GM21576 (cell line): ENCODE measurements around the gene SERGEF.

Experiments used
- ATAC-seq: cut with Tn5 transposase; IDR thresholded peaks from one replicate; pipeline ENCODE4 v1.9.1; 2021; ENCODE audit warnings: mild to moderate bottlenecking, moderate library complexity; ENCODE audit not compliant: unreplicated experiment

The SERGEF gene

DNA sequence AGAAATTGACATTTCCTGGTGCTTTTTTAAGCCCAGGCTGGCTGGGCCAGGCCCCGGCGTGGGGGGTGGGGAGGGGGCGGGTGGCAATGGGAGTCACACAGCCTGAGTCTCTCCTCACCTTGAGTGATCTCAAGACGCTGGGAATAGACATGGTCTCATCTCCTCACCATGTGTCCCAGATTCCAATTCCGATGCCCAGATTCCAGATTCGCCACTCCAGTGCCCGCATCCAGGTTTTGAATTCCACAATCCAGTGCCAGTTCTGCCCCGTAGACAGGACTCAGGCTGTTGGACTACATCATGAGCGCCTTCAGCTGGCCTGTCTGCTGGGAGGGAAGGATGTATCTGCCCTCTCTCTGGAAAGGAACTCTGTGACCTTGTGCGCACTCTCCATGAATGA is 259.2 kb downstream of the SERGEF start:
- no peak for ATAC-seq

- no peak for ATAC-seq
Measured at GRCh38 chr11:17753153-17753552, 259.7 kb downstream of the SERGEF start.

GRCh38 chr11:17752144-17752543 is 260.7 kb downstream of the SERGEF start:
- ATAC-seq = no peak

- ATAC-seq = no peak
Measured at GRCh38 chr11:17751558-17751957, 261.3 kb downstream of the SERGEF start.

DNA sequence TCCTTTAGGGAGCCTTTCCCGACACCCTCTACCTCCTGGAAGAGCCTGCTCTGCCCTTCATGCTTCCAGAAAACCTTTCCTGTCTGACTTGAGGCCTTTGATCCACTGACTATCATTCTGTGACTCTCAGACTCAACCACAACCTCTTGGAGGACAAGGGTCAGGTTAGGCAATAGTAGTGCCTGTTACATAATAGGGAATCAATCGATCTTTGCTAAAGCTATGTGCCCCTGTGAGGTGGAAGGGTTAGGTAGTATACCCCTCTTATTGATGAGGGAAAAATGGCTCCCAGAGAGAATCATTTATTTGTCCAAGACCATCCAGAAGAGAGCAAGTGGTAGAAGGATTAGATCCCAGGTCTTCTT is 262.1 kb downstream of the SERGEF start:
- ATAC-seq = no peak

- no peak for ATAC-seq
Measured at GRCh38 chr11:17750013-17750800, 262.6 kb downstream of the SERGEF start.

GRCh38 chr11:17748761-17749721 is 263.8 kb downstream of the SERGEF start:
- no peak for ATAC-seq

GRCh38 chr11:17748044-17748443 is 264.8 kb downstream of the SERGEF start:
- ATAC-seq = no peak

DNA sequence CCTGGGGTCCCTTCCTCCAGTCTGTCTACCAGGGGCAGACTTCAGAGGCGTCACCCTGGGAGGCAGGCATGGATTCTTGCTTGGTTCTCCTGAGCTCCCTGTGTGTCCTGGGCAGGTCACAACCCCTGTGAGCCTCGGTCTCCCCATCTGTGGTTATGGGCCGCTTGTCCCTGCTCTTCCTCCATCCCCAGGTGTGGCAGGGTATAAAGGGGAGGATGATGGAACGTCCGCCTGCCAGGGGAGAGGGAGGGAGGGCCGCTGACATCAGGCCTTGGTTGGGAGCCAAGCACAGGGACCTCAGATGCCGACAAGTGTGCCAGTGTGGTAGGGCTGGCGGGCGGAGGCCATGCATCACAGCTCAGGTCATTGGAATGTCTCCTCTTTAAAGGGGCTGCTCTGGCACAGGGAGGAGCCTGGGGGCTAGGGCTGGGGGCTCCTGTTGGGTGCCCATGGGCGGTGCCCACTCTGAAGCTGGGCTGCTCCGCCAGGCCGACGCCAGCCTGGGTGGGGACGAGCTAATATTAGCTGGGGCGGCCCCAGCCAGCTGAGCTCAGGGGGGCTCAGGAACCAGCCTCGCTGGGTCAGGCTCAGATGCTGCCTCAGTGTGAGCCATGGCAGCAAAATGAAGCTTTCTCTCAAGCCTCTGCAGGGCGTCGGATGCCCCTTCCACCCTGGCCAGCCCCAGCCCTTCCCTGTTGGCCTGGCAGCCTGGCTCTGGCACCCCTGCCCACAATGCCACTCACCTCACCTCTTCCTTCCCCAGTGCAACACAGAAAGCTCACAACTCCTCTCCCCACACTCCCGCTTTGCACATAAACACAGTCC is 265.5 kb downstream of the SERGEF start:
- no peak for ATAC-seq

- ATAC-seq = no peak
Measured at GRCh38 chr11:17746096-17746495, 266.8 kb downstream of the SERGEF start.

DNA sequence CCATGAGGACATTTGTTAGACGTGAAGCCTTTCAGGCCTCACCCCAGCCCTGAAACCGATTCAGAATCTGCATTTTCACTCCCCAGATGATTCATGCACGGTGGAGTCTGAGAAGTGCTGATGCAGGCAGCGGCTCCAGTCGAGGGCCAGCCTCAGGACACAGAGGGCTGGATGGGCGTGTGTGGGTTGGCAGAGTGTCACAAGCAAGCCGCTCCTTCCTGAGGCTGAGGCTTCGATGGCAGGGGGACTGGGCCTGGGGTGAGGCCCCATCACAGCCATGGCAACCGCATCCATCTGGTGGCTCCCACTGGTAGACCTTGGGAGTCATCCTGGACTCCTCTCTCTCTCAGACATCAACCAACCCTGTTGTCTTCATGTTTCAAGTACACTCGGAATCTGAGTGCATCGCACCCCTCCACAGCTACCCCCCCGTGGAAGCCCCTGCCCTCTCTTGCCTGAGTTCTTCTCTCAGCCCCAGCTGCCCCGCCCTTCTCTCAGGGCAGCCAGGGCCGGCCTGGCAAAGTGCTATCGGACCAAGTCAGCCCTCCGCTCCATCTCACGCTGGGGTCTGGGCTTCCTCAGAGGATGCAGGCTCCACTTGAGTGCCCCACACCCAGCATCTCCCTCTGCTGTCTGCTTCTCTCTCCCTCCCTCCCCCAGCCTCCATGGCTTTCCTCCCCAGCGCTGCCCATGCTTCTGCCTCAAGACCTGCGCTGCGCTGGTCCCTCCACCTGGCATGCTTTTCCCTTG is 267.6 kb downstream of the SERGEF start:
- ATAC-seq = no peak

DNA sequence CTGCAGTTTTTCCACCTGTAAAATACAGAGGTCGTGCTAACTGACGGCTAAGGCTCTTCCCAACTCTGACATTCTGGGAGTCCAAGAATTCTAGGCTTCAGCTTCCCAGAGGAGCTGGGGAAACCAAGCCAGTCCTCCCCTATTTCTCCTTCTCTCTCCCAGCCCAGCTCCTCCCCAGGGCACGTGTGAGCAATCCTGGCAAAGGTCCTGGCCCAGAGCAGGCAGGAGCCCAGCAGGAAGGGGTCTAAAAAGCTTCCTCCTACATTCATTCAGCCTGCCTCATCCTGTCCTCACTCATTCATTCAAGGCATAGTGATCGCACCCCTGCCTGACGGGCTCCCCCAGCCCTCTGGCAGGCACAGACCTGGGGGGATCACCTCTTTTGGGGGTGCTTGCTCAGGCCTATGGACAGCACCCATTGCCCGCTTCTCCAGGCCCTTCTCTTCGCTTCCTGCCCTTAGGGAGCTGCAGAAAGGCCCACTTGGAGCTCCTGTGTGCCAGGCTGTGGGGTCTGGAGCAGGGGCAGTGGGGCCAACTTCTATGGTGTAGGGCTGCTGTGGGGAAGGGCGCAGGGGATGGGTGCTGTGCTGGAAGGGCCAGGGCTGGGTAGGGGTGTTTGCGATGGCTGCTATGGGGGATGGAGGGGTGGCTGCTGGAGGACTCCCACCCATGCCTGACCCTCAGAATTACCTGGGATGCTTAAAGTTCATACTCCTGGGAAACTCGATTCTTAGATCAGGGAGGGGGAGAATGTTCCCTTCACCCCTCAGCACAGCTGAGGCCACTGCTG is 268.5 kb downstream of the SERGEF start:
- ATAC-seq = no peak

DNA sequence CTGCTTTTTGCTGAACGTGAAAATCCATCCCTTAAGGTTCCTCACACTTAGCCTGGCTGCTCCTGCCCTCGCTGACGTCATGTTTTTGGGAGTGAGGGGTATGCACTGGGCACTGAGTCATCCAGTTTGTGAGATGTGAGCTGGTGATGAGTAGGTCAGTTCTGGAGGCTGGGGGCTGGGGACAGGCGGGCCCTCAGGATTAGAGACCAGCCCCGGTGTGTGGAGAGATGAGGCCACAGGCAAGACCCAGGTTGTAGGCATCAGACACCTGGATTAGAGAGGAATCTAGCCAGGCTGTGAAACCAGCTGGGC is 269.1 kb downstream of the SERGEF start:
- ATAC-seq = no peak

DNA sequence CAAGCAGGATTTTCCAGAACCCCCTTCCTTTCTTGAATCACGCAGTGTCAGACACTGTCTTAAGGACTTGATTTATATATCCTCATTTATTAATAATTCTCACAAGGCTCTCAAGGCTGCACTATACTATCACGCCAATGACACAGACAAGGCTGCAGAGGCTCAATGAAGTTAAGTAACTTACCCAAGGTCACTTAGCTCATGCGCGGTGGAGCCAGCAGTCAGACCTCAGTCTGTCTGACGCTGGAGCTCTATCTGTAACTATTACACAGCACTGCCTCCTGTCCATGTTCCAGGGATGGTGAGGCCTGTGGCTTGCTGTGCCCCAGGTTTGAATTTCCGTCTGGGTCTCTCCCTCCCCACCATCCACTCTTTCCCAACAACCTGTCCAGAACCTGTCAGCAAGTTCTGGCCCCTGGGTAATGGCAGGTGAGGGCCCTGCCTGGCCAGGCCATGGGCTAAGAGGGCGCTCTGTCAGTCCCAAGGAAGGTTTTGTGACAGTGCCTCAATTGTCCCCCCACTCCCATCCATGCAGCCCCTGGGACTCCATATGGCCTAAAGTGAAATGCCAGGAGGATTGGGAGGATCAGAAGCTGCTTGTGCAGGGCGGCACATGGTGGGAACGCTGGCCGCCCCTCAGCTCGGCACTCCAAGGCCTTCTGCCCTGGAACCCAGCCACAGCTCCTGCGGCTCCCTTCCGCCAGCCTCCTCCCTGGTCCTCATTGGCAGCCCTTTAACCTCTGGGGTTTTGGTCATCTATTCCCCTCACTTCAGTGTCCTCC is 269.6 kb downstream of the SERGEF start:
- ATAC-seq = no peak

DNA sequence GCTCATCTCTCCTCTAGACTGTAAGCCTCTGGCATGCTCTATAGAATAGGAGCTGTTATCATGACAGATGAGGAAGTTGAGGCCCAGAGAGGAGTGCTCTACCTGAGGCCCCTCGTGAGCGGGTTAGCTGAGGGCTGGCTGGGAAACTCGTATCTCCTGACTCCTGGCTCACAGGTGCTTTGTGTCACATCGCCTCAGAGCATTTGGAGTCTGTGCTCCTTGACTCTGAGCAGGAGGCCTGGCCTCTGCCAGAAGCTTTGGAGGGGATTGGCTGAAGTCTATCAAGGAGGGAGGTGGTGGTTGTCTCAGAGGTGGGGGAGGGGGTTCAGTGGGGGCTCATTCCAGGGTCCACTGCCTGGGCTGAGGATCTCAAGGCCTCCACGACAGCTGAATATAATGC is 270.8 kb downstream of the SERGEF start:
- no peak for ATAC-seq

DNA sequence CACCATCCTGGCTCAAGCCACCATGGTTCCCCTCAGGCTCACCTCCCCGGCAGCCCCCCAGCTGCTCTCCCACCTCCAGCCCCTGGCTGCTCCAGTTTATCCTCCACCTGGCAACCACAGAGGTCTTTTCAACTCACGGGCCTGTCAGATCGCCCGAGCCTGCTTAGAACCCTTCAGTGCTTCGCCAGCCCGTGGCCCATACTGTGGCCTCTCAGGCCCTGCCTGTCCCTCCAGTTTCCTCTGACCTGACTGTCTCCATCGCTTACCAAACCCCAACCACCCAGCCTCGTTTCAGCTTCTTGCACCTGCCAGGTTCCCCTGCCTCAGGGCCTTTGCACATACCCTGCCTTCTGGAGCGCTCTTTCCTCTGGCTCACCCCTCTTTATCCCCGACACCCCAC is 271.4 kb downstream of the SERGEF start:
- no peak for ATAC-seq

GRCh38 chr11:17740649-17741235 is 272.1 kb downstream of the SERGEF start:
- ATAC-seq = no peak

DNA sequence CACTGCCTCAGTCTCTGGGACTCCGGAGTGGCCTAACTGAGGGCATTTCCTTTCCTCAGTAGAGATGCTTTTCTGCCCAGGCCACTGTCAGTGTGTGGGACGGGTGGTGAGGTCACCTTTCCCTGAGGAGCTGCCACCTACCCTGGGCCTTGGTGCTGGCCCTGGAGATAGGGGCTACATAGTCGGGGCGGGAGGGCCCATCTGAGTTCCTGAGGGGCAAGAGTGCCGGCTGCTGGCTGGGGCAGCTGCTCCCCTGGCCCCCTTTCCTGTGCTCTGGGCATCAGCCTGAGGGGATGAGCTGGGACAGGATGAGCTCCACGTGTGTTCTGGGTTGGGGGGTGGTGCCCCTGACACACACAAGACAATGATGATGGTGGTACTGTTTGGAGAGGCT is 272.9 kb downstream of the SERGEF start:
- no peak for ATAC-seq
